GM18867 (cell line): ENCODE measurements around the gene DHRS11.

Source experiments
- ATAC-seq: cut with Tn5 transposase; IDR thresholded peaks from one replicate; pipeline ENCODE4 v1.9.1; 2021; ENCODE audit warnings: mild to moderate bottlenecking, moderate library complexity; ENCODE audit not compliant: unreplicated experiment

DHRS11 gene

GRCh38 chr17:36613155-36613554, 21.5 kb downstream of the DHRS11 start:
- ATAC-seq = no peak

GRCh38 chr17:36614081-36614480, 22.4 kb downstream of the DHRS11 start:
- no peak for ATAC-seq

DNA sequence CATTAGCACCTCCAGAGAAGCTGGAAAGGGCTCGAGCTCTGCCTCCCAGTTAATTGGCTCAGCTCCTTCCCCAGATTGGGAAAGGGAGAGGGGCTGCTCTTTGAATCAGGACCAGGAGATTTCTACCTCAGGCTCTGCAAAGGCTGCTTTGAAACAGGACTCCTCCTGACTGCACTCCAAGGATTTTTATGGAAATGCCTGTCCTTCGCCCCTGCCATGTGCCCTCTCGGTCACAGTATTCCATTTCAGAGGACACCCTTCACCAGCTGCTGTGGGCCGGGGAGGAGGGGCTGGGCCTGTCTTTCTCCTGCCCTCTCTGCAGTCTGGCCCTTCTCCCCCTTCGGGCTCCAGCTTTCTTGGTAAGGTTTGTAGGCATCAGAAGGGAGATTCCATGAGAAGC, 23.3 kb downstream of the DHRS11 start:
- ATAC-seq = no peak

GRCh38 chr17:36616061-36617029, 24.7 kb downstream of the DHRS11 start:
- ATAC-seq = no peak

DNA sequence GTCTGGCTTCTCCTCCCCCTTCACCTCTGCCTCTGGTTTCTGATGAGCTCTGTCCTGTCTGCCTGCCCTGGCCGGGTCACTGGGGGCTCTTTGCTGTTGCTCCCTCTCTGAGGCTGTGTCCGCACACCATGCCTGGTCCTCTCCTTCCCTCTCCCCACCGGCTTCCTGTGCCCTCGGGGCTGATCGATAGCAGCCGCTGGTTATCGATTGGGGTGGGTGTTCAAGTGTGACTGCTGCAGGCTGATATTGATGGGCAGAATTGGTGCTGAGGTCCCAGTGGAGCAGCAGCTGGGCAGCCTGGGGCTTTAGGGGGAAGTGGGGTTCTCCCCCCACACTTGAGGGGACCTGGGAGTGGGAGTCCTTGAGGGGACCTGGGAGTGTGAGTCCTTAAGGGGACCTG, 26.1 kb downstream of the DHRS11 start:
- no peak for ATAC-seq

DNA sequence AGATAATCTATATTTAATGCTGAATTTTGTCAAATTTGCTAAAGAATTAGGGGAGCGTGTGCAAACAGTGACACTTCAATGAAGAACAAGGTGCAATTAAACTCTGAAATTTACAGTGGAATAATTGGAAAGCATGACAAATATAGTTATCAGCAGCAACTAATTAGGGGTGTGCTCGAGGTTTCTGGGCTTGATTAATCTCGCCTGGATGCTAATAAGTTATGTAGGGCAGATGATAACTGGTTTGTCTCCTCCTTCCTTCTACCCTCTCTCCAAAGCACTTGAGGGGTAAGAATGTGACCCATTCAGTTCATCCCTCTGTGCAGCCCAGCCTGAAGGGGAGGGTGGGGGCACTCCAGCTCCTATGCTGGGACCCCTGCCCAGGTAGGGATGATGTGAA, 31.6 kb downstream of the DHRS11 start:
- ATAC-seq = no peak

DNA sequence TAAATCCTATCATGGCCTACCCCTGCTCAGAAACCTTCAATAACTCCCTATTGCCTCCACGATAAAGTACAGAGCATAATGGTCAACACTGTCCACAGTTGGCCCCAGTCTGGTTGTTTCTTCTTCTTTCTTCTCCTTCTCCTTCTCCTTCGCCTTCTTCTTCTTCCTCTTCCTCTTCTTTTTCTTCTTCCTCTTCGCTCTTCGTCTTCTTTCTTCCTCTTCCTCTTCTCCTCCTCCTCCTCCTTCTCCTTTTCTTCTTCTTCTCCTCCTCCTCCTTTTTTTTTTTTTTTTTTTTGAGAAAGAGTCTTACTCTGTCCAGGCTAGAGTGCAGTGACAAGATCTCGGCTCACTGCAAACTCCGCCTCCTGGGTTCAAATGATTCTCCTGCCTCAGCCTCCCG, 33.5 kb downstream of the DHRS11 start:
- no peak for ATAC-seq

- no peak for ATAC-seq
Measured at GRCh38 chr17:36627101-36627500, 35.4 kb downstream of the DHRS11 start.

DNA sequence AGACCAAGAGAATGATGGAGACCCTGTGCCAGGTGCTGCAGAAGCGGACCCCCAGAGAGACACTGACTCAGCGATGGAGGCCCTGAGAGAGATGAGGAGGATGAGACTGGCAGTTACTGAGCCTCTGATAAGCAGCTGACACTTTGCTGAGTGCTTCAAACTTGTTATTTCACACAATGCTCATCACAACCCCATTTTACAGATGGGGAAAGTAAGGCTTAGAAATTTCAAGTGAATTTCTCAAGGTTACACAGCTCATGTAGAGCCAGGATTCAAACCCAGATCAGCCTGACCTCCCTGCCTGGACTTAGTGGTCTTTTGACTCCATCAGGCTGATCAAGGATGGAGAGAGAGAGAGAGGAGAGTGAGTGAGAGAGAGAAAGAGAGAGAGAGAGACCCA, 36.9 kb downstream of the DHRS11 start:
- ATAC-seq = no peak

DNA sequence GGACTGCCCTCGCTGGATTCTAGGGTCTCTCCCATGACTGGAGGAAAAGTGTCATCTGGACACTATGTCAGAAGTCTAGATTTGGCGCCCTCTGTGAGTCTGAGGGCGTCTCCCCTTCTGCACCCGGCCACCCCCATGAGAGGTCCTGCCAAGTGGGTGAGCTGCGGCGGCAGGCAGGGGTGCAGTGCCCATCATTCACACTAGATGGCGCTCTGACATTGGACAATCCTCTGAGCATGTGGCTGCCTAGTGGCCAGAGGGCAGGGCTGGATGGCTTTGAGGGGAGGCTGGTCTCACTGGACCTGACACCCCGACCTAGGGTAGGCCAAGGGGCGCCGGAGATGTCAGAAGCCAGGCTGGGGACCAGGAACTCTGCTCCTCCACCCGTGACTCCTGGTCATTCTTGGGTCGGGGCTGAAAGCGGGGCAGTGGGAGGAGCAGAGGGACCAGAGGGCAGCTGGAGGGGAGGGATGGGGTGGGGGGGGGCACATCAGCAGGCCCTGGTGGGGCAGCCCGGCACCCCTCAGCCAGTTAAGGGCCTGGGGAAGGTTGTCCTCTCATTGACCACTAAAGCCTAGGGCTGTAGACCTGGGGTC, 37.7 kb downstream of the DHRS11 start:
- ATAC-seq = no peak

- no peak for ATAC-seq
Measured at GRCh38 chr17:36629970-36630502, 38.4 kb downstream of the DHRS11 start.

- ATAC-seq = no peak
Measured at GRCh38 chr17:36631022-36631421, 39.3 kb downstream of the DHRS11 start.

GRCh38 chr17:36632916-36633771, 41.5 kb downstream of the DHRS11 start:
- no peak for ATAC-seq

- ATAC-seq = no peak
Measured at GRCh38 chr17:36640346-36640745, 48.7 kb downstream of the DHRS11 start.

- no peak for ATAC-seq
Measured at GRCh38 chr17:36640836-36641235, 49.2 kb downstream of the DHRS11 start.

GRCh38 chr17:36641331-36641876, 49.7 kb downstream of the DHRS11 start:
- no peak for ATAC-seq

DNA sequence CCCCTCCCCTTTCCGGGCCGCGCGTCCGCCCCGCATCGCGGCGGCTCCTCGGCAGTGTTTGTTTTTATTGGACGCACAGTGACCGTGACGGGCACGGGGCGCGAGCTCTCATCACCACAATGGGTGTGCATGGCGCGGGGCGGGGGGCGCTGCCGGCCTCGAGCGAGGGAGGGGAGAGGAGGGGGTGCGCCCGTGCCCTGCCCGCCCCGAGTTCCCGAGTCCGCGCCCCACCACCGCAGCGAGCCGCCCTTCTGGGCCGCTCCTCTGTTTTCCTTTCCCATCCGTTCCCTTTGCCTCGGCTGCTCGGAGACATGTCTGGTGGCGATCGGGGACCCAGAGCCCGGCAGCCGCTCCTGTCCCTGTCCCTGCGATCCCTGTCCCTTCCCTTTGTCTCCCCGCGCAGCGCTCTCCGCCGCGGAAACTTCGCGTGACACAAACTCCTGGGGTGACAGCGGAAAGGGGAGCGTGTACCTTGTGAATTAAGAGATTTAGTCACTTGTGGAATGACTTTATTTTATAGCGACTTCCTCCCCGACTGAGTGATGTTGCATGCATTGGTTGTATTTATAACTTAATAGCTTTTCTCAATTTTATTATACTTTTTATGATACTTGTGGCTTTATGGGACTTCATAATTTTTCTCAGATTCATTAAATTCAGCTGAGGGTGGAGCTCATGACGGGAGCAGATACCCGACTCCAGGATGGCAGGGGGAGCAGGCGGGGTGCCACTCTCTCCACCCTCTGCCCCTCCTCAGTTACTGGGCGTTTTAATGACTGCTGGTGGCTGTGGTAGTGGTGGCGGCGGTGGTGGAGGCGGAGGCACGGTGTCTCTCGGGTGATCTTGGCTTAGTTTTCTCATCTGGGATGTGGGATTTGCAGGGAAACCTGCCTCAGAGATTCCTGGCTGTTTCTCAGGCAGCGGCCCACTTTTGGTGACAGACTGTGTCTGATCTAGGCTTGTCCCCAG, 50.5 kb downstream of the DHRS11 start:
- no peak for ATAC-seq

DNA sequence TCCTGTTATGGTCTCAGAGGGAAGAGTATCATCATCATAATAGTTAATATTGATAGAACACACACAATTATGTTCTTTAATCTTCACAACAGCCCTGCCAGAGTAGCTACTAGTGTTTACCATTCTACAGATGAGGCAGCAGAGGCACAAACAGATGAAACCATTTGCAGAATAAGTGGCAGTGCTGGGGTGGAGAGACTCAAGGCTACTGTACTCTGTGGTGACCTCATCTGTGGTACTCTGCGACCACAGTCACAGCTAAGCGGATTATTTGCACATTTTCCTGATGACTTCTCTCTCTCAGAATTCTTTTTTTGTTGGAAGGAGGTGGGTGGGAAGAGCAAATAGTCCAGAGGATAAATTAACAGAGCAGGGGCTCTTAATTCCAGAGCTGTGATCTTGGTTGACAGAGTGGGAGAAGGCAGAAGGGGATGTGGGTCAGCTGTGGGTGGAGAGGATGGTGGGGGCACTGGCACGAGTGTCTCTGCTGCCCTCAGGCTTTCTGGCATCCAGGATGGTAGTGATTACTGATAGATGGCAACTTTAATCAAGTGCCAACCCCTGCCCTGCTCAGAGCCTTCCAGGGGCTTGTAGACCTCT, 51.5 kb downstream of the DHRS11 start:
- no peak for ATAC-seq

- no peak for ATAC-seq
Measured at GRCh38 chr17:36645422-36645821, 53.7 kb downstream of the DHRS11 start.
